Measurements from ENCODE around the gene LRP4.
"Not testable (repeated sequence)": the region's sequence is repeated elsewhere in the genome, so short reads cannot be mapped to it uniquely, and the experiment has no call there.

The LRP4 gene

DNA sequence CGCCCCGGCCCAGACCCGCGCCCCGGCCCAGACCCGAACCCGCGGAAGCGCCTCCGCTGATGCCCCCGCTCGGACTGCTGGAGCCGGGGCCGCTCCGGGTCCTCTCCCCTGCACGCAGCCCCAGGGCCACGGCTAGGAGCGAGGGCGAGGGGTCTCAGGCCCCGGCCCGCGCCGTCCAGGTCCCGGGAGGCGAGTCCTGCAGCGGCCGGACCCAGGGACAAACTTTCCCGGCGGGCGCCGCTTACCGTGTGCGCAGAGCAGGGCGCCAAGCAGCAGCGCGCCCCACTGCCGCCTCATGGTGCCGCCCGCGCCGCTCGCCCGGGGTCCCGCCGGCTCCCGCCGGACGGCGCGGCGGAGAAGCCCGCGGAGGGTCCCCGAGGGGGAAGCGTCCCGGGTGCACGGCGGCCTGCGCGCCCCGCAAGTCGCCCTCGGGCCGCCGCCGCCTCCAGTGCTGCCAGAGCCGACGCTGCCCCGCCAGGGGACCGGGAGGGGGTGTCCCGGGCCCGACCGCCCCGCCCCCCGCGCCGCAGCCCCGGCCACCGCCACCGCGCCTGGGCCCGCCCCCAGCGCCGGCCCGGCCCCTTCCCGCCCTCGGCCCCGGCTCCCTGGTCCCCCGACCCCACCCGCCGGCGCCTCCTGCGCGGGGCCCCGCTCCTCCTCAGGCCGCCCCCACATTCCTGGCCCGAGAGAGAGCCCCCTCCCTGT is at the start of gene LRP4:
LRP4 (minus strand) TSS at position 468 of the 705 bp plus-strand sequence; CDS start at position 297, 171 bp downstream.
- H3K27me3 ChIP-seq (ENCODE audit: insufficient read depth, insufficient read length), result no peaks in the 10 kb centered on the region
- H3K9ac ChIP-seq (ENCODE audit: insufficient read length, low read depth), result peak within 1 kb of the TSS; percentile 91
- peak within 1 kb of the TSS; percentile 83 for H3K4me3 ChIP-seq (ENCODE audit: insufficient read length, low read depth)
- peaks cover 15% of the 10 kb centered on the region for H3K36me3 ChIP-seq (ENCODE audit: insufficient read depth, insufficient read length, low read length)
- H3K4me1 ChIP-seq (ENCODE audit: insufficient read depth, insufficient read length), result peaks cover 14% of the 10 kb centered on the region
- TF ChIP-seq ZNF274 (IDR thresholded peaks at IDR 0.05; ENCODE audit: low read depth, low read length) (no peak), YY1 (IDR thresholded peaks at IDR 0.05; ENCODE audit: insufficient read depth, insufficient read length) (no peak), SUZ12 (IDR thresholded peaks at IDR 0.05; ENCODE audit: extremely low read depth, insufficient read depth, insufficient read length) (no peak)
- no peak for DNase-seq (ENCODE audit: low read depth, low spot score)
- no peaks in the 10 kb centered on the region for H3K9me3 ChIP-seq (ENCODE audit: insufficient read depth, low read length)

GRCh38 chr11:46967962-46968361 is 49.6 kb upstream of the LRP4 start:
- no peak for DNase-seq (ENCODE audit: low read depth, low spot score)

GRCh38 chr11:46966773-46967172 is 48.4 kb upstream of the LRP4 start:
- H3K9me3 ChIP-seq (ENCODE audit: insufficient read depth, low read length), result peaks cover 7% of the 10 kb centered on the region
- H3K4me3 ChIP-seq (ENCODE audit: insufficient read length, low read depth), result no peak overlapping the region
- H3K36me3 ChIP-seq (ENCODE audit: insufficient read depth, insufficient read length, low read length), result no peaks in the 10 kb centered on the region
- H3K4me1 ChIP-seq (ENCODE audit: insufficient read depth, insufficient read length), result no peaks in the 10 kb centered on the region
- no peak for TF ChIP-seq YY1 (IDR thresholded peaks at IDR 0.05; ENCODE audit: insufficient read depth, insufficient read length)
- no peak for TF ChIP-seq ZNF274 (IDR thresholded peaks at IDR 0.05; ENCODE audit: low read depth, low read length)
- no peak for TF ChIP-seq SUZ12 (IDR thresholded peaks at IDR 0.05; ENCODE audit: extremely low read depth, insufficient read depth, insufficient read length)
- H3K9ac ChIP-seq (ENCODE audit: insufficient read length, low read depth), result no peak overlapping the region
- no peaks in the 10 kb centered on the region for H3K27me3 ChIP-seq (ENCODE audit: insufficient read depth, insufficient read length)
- DNase-seq (ENCODE audit: low read depth, low spot score), result no peak

More at GRCh38 chr11:46967962-46968361, 49.6 kb upstream of the LRP4 start:
- Histone ChIP-seq H3K27me3 (ENCODE audit: insufficient read depth, insufficient read length) (no peaks in the 10 kb centered on the region), H3K4me1 (ENCODE audit: insufficient read depth, insufficient read length) (no peaks in the 10 kb centered on the region), H3K9me3 (ENCODE audit: insufficient read depth, low read length) (peaks cover 7% of the 10 kb centered on the region), H3K9ac (ENCODE audit: insufficient read length, low read depth) (no peak overlapping the region), H3K36me3 (ENCODE audit: insufficient read depth, insufficient read length, low read length) (no peaks in the 10 kb centered on the region), H3K4me3 (ENCODE audit: insufficient read length, low read depth) (no peak overlapping the region)
- no peak for TF ChIP-seq ZNF274 (IDR thresholded peaks at IDR 0.05; ENCODE audit: low read depth, low read length)
- no peak for TF ChIP-seq SUZ12 (IDR thresholded peaks at IDR 0.05; ENCODE audit: extremely low read depth, insufficient read depth, insufficient read length)

- H3K9me3 ChIP-seq (ENCODE audit: insufficient read depth, low read length), result peaks cover 15% of the 10 kb centered on the region
- DNase-seq (ENCODE audit: low read depth, low spot score), result no peak
- TF ChIP-seq ZNF274 (IDR thresholded peaks at IDR 0.05; ENCODE audit: low read depth, low read length), result no peak
- TF ChIP-seq YY1 (IDR thresholded peaks at IDR 0.05; ENCODE audit: insufficient read depth, insufficient read length), result no peak
- no peak for TF ChIP-seq SUZ12 (IDR thresholded peaks at IDR 0.05; ENCODE audit: extremely low read depth, insufficient read depth, insufficient read length)
- no peaks in the 10 kb centered on the region for H3K4me1 ChIP-seq (ENCODE audit: insufficient read depth, insufficient read length)
- H3K36me3 ChIP-seq (ENCODE audit: insufficient read depth, insufficient read length, low read length), result no peaks in the 10 kb centered on the region
- no peak overlapping the region for H3K4me3 ChIP-seq (ENCODE audit: insufficient read length, low read depth)
- H3K27me3 ChIP-seq (ENCODE audit: insufficient read depth, insufficient read length), result no peaks in the 10 kb centered on the region
- H3K9ac ChIP-seq (ENCODE audit: insufficient read length, low read depth), result no peak overlapping the region
Observed at GRCh38 chr11:46963844-46964243, 45.5 kb upstream of the LRP4 start.

GRCh38 chr11:46961886-46962285 is 43.5 kb upstream of the LRP4 start:
- not testable (repeated sequence) for H3K27me3 ChIP-seq (ENCODE audit: insufficient read depth, insufficient read length); H3K36me3 ChIP-seq (ENCODE audit: insufficient read depth, insufficient read length, low read length); H3K9ac ChIP-seq (ENCODE audit: insufficient read length, low read depth); DNase-seq (ENCODE audit: low read depth, low spot score); H3K4me3 ChIP-seq (ENCODE audit: insufficient read length, low read depth); H3K4me1 ChIP-seq (ENCODE audit: insufficient read depth, insufficient read length)
- H3K9me3 ChIP-seq (ENCODE audit: insufficient read depth, low read length), result peaks cover 21% of the 10 kb centered on the region

GRCh38 chr11:46961041-46961440 is 42.7 kb upstream of the LRP4 start:
- peaks cover 21% of the 10 kb centered on the region for H3K9me3 ChIP-seq (ENCODE audit: insufficient read depth, low read length)
- H3K4me1 ChIP-seq (ENCODE audit: insufficient read depth, insufficient read length), result no peaks in the 10 kb centered on the region
- TF ChIP-seq SUZ12 (IDR thresholded peaks at IDR 0.05; ENCODE audit: extremely low read depth, insufficient read depth, insufficient read length) (no peak), YY1 (IDR thresholded peaks at IDR 0.05; ENCODE audit: insufficient read depth, insufficient read length) (no peak), ZNF274 (IDR thresholded peaks at IDR 0.05; ENCODE audit: low read depth, low read length) (no peak)
- H3K9ac ChIP-seq (ENCODE audit: insufficient read length, low read depth), result no peak overlapping the region
- H3K4me3 ChIP-seq (ENCODE audit: insufficient read length, low read depth), result no peak overlapping the region
- H3K36me3 ChIP-seq (ENCODE audit: insufficient read depth, insufficient read length, low read length), result peaks cover 6% of the 10 kb centered on the region
- H3K27me3 ChIP-seq (ENCODE audit: insufficient read depth, insufficient read length), result no peaks in the 10 kb centered on the region
- no peak for DNase-seq (ENCODE audit: low read depth, low spot score)

GRCh38 chr11:46958777-46959176 is 40.4 kb upstream of the LRP4 start:
- H3K4me3 ChIP-seq (ENCODE audit: insufficient read length, low read depth), result no peak overlapping the region
- no peak overlapping the region for H3K9ac ChIP-seq (ENCODE audit: insufficient read length, low read depth)
- TF ChIP-seq YY1 (IDR thresholded peaks at IDR 0.05; ENCODE audit: insufficient read depth, insufficient read length) (no peak), SUZ12 (IDR thresholded peaks at IDR 0.05; ENCODE audit: extremely low read depth, insufficient read depth, insufficient read length) (no peak), ZNF274 (IDR thresholded peaks at IDR 0.05; ENCODE audit: low read depth, low read length) (no peak)
- H3K4me1 ChIP-seq (ENCODE audit: insufficient read depth, insufficient read length), result no peaks in the 10 kb centered on the region
- no peaks in the 10 kb centered on the region for H3K27me3 ChIP-seq (ENCODE audit: insufficient read depth, insufficient read length)
- no peak for DNase-seq (ENCODE audit: low read depth, low spot score)
- peaks cover 6% of the 10 kb centered on the region for H3K36me3 ChIP-seq (ENCODE audit: insufficient read depth, insufficient read length, low read length)
- H3K9me3 ChIP-seq (ENCODE audit: insufficient read depth, low read length), result peaks cover 14% of the 10 kb centered on the region
